Putamen (tissue), 1 donor: ENCODE results near the gene FAM174B.

Experiments used
- DNase-seq: peaks from one replicate; pipeline ENCODE4 v3.0.0-alpha.2; 2016; ENCODE audit warnings: low spot score

The FAM174B gene

GRCh38 chr15:92569778-92570177, 85.8 kb downstream of the FAM174B start:
- DNase-seq = no peak
